ENCODE results near the gene KIAA1549.

Gene KIAA1549

DNA sequence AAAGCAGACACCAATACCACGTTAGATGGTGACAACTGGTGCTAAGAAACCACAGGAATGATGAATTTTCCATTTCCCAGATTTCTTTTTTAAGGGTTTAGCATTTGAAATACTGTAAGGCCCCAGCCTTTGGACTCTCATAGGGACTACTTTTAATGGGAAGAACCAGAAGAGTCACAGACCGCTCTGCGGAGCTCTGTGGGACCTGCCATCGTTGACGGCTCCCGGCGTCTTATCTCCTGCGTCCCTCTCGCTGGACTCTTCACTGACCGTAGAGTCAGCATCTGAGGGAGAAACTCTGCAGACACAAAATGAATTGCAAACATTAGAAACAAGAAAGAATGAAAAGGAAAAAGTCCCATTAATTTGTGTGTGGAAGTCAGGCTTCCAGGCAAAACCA lies 101.8 kb downstream of the KIAA1549 start:
- no peak for DNase-seq

DNA sequence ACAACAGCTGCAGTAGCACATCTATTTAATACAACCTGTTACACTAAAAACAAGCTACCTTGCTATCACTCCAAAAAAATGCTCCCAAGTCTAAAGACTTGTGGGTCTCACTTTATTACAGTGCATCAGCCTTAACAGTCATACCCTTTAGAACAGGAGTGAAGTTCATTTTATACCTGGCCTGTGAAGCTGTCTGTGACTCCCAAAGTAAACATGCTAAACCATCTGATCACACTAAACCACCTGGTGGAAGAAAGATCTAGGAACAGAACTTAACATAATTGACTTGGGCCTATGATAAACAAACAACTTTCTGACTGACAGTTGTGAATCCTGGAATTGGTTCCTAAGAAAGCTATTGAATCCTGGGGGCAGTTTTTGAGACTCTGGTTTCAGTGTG lies 102.3 kb downstream of the KIAA1549 start:
- no peak for DNase-seq

DNA sequence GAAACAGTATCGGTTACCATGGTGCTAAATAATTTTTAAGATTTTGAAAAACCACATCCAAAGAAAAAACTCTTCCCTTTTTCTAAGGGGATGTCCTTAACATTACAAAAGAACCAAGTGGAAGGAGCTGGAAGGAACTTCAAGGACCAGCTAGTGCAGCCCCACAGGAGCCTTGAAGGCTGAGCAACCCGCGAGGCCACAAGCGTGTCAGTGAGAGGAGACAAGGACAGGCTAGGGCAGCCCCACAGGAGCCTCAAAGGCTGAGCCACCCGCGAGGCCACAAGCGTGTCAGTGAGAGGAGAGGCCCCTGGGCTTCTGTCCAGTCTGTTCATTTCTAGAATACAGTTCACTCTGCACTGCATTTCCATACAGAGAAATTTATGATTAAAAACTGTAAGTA lies 103.1 kb downstream of the KIAA1549 start:
- DNase-seq, result peak; percentile 9

DNA sequence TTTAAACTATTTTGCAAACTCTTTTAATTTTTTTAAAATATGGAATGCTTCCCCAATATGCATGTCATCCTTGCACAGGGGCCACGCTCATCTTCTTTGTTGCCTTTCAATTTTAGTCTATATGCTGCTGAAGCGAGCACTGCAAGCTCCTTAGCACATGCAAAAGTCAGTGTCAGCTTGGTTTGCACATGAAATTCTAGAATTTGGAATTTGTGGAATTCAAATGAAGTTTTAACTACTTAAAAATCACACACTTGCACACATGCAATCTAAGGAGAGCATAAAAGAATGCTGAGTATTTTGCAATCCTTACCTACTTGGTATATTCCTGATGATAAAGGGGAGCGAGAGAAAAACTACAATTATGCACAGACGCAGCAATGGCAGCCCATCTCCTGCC lies 104.9 kb downstream of the KIAA1549 start:
- no peak for DNase-seq

DNA sequence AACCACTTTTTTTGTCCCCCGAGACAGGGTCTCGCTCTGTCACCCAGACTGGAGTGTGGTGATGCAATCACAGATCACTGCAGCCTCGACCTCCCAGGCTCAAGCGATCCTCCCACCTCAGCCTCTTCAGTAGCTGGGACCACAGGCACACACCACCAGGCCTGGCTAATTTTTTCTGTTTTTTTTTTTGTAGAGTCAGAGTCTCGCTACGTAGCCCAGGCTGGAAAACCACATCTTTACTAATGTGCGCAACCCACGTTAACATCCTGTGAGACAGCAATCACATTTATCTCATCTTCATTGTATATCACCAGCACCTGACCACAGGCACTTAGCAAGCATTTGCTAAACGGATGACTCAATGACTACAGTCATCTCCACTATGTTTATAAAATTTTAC lies 105.4 kb downstream of the KIAA1549 start:
- DNase-seq, result no peak

DNA sequence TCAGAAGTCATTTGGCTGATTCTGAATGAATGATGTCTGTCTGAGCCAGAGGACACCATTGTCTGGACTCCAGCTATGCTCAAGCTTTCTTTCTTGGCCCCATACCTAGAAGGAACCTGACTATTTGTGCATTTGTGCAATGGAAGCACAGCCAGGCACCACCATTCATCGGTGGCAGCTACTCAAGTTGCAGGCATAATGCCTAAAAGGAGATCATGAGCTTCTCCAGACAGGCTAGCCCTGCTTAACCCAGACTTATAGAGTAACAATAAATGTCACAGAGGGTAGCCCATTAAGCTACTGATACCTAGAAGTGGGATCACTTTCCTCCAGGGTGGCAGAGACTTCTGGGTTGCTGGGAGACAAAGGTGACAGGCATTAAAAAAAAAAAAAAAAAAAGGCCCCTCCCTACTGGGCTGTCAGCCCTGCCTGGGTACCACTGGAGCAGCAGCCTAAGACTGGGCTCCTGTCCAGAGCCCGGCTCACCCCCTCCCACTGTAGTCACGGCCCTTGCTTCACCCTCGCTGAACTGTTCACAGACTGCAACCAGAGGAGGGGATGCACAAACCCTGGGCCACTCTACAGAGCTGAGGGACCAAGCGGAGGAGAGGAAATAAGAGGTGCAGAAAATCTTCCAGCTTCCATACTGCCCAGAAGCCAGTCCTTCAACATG lies 107.8 kb downstream of the KIAA1549 start:
- no peak for DNase-seq

DNA sequence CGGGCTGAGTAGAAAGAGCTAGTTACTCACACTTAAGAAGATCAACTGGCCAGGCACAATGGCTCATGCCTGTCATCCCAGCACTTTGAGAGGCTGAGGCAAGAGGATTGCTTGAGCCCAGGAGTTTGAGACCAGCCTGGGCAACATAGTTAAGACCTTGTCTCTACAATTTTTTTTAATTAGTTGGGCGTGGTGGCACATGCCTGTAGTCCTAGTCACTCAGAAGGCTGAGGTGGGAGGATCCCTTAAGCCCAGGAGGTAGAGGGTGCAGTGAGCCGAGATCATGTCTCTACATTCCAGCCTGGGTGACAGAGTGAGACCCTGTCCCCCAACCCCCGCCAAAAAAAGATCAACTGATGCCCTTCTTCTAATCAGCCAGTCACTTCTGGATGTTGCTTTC lies 108.6 kb downstream of the KIAA1549 start:
- no peak for DNase-seq

DNA sequence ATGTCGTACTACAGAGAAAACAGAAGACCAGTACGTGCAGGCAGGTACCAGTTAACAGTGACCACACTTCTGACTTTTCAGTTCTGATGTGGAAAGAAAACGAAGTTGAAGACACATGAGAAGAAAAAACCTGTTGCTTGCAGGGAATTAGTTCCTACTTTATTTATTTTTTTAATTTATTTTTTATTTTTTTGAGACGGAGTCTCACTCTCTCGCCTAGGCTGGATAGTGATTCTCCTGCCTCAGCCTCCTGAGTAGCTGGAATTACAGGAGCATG lies 109.4 kb downstream of the KIAA1549 start:
- DNase-seq, result no peak

DNA sequence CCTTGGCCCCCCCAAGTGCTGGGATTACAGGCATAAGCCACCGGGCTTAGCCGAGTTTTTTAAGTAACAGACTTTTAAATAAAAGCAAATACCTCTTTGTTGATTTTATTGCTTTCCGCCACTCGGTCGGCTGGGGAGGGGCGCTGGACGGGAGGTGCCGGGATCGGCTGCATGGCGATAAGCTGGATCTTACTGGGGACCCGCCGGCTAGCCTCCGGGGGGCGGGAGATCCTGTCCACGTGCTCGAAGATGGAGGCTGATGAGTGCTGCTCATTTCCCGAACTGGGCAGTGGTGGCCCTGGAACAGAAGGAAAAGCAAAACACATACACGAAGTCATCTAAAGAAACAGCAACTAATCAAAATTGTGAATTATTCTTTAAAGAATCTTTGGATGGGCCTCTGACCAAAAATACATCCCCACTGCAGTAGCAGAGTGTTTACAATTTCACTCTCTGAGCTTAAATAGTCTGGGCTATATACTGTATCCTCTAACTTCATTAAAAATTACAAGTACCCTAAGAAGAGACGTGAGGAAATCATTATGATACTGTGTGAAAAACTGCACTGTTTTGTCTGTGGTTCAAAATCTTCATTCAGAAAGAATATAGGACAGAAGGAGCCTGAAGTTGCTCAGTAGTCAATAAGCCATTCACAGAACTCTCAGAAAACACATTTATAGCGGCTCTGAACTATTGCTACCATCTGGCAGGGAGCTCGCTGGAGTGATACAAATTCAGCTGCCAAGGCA lies 110.0 kb downstream of the KIAA1549 start:
- DNase-seq, result no peak

DNA sequence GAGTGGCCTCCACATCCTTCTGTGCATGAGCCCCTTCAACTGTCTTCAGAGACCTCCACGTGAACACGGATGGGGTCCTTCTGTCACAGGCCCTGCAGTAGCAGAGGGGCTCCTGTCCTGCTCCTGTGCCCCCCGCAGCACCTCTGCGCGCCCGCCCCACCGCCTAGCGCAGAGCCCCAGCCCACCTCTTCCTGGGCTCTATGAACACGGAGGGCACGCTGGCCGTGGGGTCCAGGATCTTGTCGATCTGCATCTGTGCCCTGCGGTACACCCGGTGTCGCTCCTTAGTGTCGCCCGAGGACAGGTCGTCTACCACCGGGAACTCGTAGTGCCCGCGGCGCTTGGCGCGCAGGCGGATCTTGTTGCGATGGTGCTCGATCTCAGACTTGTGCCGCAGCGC lies 111.8 kb downstream of the KIAA1549 start:
- DNase-seq, result no peak

DNA sequence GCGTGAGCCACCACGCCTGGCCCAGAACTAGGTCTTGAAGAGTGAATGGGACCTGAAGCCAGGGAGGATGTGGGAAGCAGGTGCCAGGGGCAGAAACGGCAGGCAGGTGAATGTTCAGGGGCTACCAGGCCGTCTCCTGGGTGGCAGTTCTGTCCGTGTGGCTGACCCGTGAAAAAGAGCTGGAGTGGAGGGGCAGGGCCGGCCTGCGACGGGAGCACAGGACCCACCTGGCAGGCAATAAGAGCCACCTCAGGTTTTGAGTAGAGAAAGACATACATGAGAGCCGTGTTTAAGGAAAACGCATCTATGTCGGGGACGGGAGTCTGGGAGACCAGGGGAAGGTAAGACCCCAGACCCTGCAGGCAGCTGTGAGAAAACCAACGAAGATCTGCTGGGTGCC lies 112.5 kb downstream of the KIAA1549 start:
- DNase-seq, result no peak

DNA sequence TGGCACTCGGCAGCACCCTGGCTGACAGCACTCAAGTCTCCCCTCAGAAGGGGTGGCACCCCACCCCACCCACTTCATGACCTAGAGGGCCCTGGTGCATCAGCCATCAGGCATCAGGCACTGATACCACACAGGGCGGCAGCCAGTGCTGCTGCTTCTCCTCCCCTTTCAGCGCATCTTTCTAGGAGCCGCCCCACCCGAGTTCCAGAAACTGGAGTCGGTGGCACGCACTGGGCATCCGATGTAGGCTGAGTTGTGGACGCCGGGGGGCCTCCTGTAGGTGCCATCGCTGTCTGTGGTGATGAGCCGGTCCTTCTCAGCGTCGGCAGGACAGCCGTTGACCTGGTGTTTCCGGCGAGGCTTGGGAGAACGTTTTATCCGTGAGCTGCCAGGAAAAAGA lies 113.4 kb downstream of the KIAA1549 start:
- no peak for DNase-seq

DNA sequence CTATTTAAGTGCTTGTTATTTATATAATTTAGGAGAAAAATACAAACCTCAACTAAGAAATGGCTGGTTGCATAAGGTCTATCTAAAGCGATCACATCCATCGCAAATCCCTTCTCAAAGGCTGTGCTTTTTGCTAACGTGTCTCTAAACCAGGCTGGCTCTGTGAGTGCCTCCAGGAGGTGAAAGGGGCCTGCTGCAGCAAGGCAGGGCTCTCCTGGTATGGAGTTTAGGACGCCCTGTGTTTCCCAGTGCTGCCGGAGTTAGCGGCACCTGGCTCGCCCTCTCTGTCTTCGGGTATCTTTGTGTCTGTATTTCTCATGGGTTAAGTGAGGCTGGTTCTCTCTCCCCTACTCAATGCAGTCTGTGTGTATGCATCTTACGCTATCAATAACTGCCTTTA lies 114.8 kb downstream of the KIAA1549 start:
- no peak for DNase-seq

DNA sequence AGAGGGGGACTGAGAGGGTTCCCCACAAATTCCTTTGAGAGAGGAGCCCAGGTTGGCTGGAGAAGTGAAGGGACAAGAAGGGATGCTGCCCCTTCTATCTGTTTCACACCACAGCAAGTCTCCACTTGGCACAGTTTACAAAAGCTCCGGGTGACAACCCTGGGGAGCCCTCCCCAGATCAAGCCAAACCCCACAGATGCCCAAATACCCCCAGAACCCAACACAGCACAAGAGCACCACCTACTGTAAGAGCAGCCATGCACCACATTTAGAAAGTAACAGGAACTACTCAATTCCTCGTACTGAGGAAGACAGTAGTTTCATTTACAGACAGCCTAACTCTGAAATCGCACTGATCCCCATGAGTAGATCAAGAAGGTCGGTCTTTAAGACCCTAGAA lies 115.3 kb downstream of the KIAA1549 start:
- peak; percentile 74 for DNase-seq

DNA sequence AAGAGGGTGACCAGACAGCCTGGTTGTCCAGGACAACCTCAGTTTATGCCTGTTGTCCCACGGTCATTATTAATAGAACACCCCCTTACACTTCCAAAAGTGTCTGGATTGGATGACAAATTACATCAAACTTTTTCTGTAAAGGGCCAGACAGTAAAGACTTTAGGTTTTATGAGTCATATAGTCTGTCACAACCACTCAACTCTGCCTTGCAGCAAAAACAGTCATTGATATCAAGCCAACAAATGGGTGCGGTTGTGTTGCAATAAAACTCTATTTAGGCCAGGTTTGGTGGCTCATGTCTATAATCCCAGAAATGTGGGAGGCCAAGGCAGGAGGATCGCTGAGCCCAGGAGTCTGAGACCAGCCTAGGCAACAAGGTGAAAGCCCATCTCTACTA lies 116.5 kb downstream of the KIAA1549 start:
- DNase-seq, result peak; percentile 91

DNA sequence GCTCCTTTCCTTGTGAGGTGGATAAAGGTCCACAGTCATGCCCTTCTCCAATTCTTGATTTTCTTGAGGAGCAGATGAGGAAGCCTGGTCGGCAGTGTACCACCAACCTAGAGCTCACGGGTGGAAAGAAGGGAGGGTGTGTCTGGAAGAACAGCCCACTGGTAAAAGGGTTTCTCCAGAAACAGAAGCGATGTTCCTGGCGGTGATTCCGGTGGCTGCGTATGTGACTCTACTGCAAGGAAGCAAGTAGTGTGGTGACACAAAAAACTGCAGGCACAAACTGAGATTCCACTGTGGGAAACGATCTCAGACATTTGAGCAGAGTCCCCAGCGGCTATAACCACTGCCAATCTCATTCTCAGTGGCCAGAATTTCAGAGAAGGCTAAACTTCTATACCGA lies 117.3 kb downstream of the KIAA1549 start:
- DNase-seq, result no peak

DNA sequence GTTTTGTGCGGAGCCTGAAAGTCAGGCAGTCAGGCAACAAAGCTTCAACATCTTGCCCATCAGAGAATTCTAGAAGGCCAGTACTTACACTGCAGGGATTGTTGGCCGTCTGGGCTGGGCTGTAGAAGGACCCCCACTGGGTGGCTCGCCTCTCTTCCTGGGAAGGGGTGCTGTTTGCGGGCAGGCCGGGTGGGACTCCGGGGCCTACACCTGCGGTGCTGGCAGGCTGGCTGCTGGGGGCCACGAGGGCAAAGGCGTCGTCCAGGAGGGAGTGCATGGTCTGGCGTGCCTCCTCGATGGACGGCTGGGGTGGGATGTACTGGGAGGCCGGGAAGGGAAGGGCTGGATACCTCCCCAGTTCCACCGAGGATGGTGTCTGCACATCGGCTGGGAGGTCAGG lies 120.1 kb downstream of the KIAA1549 start:
- DNase-seq, result no peak

DNA sequence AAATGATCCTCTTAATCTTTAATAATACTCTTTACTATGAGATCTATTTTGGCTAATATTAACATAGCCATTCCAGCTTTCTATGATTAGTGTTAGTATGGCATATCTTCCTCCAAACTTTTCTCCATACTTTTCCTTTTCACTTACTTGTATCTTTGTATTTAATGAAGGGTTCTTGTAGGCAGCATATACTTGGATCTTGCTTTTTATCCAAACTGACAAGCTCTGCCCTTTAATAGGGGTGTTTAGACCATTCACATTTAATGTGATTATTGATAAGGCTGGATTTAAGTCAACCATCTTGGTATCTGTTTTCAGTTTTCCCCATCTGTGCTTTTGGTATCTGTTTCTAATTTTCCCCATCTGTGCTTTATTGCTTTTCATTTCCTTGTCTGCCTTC lies 123.5 kb downstream of the KIAA1549 start:
- no peak for DNase-seq

DNA sequence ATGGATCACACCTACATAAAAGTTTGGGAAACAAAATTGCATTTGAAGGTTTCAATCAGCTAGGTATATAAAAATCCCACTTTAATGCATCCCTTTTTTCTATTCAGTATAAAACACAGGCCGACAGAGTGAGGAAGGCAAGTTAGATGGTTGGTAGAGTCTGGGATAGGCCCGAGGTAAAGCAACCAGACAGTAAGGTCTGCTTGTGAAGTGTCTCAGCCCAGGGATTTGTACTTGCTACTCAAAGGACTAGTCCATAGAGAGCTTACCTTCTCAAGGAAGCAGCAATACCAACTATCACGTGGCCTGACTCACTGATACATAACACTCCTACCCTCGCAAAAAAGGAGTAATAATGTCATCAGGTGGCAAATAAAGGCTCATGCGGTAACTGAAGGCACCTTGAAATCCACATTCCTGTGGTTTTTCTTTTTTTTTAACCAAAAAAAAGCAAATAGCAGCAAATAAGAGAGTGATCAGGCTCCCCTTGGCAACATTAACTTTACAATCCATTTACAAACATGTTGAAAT lies 127.0 kb downstream of the KIAA1549 start:
- no peak for DNase-seq

DNA sequence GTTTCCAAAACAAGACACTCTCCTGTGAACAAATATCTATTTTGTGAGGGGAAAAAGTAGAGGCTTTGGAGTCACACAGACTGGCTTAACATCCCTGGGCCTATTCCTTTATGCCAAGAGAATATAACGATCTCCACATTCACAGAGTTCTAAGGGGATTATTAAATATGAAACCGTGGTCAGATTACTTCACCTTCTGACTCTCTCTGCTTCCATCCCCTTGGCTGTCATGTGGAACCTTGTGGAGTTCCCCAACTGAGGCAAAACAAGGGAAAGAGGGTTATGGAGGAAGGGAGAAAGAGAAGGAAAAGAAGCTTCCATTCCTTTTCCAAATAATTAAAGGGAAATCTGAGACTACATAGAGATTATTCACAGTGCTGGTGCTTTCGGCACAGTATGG lies 127.7 kb downstream of the KIAA1549 start:
- no peak for DNase-seq

DNA sequence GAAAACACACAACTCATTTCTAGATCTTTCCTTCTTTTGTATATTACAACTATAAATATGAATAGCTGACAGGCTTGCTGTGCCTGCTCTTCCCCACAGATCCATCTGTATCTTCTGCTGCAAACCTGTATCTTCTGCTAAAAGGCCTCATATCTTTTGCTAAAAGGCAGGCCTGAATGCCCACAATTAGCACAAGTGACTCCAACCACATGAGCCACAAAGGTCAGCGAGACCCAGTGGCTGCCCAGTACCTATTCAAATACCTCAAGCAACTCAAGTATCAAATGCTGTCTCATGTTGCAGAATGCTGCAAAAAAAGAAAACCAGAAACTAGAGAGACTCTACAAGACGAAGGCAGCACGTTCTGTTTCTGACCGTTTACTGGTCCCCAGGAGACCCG lies 128.7 kb downstream of the KIAA1549 start:
- DNase-seq, result no peak

DNA sequence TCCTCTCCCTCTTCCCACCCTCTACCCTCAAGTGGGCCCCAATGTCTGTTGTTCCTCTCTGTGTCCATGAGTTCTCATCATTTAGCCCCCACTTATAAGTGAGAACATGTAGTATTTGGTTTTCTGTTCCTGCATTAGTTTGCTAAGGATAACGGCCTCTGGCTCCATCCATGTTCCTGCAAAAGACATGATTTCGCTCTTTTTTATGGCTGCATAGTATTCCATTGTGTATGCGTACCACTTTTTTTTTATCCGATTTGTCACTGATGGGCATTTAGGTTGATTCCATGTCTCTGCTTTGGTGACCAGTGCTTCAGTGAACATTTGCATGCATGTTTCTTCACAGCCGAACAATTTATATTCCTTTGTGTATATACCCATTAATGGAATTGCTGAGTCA lies 131.5 kb downstream of the KIAA1549 start:
- DNase-seq, result no peak

DNA sequence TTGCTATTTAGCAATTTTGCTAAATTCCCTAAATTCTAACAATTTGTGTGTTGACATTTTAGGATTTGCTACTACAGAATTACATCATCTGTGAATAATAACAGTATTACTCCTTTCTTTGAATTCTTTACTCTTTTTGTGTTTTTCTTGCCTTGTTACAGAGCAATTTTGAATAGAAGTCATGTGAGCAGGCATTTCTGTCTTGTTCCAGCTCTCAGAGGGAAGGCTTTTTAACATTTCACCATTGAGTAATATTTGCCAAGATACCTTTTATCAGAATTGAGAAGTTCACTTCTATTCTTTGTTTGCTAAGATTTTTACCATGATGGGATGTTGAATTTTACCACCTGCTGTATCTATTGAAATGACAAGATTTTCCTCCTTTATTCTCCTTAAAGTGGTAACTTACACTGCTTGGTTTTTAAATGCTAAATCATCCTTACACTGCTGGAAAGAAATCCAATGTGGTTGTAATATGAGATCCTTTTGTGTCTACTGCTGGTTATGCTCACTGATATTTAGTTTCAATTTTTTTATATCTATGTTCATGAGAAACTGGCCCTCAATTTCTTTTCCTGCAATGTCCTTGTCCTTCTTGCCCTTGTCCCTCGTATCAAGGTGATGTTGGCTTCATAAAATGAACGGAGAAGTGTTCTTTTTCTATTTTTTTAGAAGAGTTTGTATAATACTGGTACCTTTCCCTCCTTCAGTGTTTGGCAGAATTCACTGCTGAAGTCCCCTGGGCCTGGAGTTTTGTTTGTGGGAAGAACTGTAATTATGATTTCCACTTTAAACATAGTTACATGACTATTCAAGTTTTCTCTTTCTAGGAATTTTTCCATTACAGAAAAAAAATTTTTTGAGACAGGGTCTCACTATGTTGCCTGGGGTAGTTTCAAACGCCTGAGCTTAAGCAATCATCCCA lies 132.9 kb downstream of the KIAA1549 start:
- DNase-seq, result no peak

DNA sequence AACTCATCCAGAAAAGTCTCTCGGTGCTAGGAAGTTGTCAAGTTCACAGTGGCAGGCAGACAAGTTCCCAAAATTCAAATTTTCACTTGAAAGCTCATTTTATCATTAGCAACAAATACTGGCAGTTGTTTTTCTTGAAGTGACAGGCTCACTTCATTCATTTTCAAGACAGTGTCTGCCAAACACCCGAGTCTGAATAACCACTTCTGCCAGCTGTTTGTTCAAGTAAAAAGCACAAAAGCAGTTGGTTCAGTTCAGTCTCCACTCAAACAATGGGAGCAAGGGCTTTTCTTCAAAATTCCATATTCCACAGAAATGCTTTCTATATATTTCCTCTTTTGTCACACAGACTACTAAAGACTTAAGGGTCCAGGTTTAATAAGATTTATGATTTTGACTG lies 135.5 kb downstream of the KIAA1549 start:
- no peak for DNase-seq
